GM21717 (cell line): Measurements from ENCODE around the gene ADORA1.

Source experiments
- ATAC-seq: cut with Tn5 transposase; IDR thresholded peaks from one replicate; pipeline ENCODE4 v1.9.1; 2021; ENCODE audit warnings: mild to moderate bottlenecking, moderate library complexity; ENCODE audit not compliant: unreplicated experiment

Gene ADORA1

GRCh38 chr1:203185585-203185984 is 58.1 kb downstream of the ADORA1 start:
- ATAC-seq: no peak

GRCh38 chr1:203186091-203186445 is 58.5 kb downstream of the ADORA1 start:
- no peak for ATAC-seq

GRCh38 chr1:203186446-203187303 is 59.1 kb downstream of the ADORA1 start, which contains the start of gene CHI3L1:
Gene CHI3L1 (minus strand): TSS chr1:203186704. CDS start chr1:203186623, 81 bp downstream.
- ATAC-seq: no peak

GRCh38 chr1:203187304-203187685 is 59.8 kb downstream of the ADORA1 start:
- no peak for ATAC-seq

GRCh38 chr1:203187689-203188264 is 60.3 kb downstream of the ADORA1 start:
- ATAC-seq: no peak

- ATAC-seq: no peak
Observed at GRCh38 chr1:203188686-203189232, 61.2 kb downstream of the ADORA1 start.

- no peak for ATAC-seq
Observed at GRCh38 chr1:203189951-203190352, 62.4 kb downstream of the ADORA1 start.

- no peak for ATAC-seq
Observed at GRCh38 chr1:203190949-203191348, 63.4 kb downstream of the ADORA1 start.

GRCh38 chr1:203196371-203196770 is 68.8 kb downstream of the ADORA1 start:
- ATAC-seq: no peak

- no peak for ATAC-seq
Observed at GRCh38 chr1:203197625-203198024, 70.1 kb downstream of the ADORA1 start.

GRCh38 chr1:203199002-203199401 is 71.5 kb downstream of the ADORA1 start:
- ATAC-seq: no peak

- ATAC-seq: no peak
Observed at GRCh38 chr1:203199481-203199815, 71.9 kb downstream of the ADORA1 start.

GRCh38 chr1:203199816-203200571 is 72.5 kb downstream of the ADORA1 start:
- no peak for ATAC-seq

GRCh38 chr1:203200916-203201315 is 73.4 kb downstream of the ADORA1 start:
- ATAC-seq: no peak

- no peak for ATAC-seq
Observed at GRCh38 chr1:203201516-203202205, 74.1 kb downstream of the ADORA1 start.

GRCh38 chr1:203202431-203203245 is 75.1 kb downstream of the ADORA1 start:
- no peak for ATAC-seq

- ATAC-seq: no peak
Observed at GRCh38 chr1:203204756-203205155, 77.2 kb downstream of the ADORA1 start.

GRCh38 chr1:203206129-203206687 is 78.7 kb downstream of the ADORA1 start:
- no peak for ATAC-seq

GRCh38 chr1:203207751-203208150 is 80.2 kb downstream of the ADORA1 start:
- no peak for ATAC-seq

GRCh38 chr1:203208181-203208580 is 80.7 kb downstream of the ADORA1 start:
- ATAC-seq: no peak
